Ascending aorta (tissue), 2 donors: Measurements from ENCODE around the gene PON2. TPM values are rescaled to one million over a fixed set of nuclear protein-coding genes. Genes with fewer than 3 reads are reported as not detected.

Experiments used
- DNase-seq, 2 donors: peaks; one replicate each; pipeline ENCODE4 v3.0.0-alpha.2; 2019; ENCODE audit warnings: low spot score in 2 of 2
- H3K27ac ChIP-seq, 2 donors: fragments of 200-600 bp; sonication (generic); one replicate each; pipeline ENCODE4 v1.5.1; 2016 to 2017; ENCODE audit warnings: mild to moderate bottlenecking in 1 of 2
- H3K27me3 ChIP-seq: fragments of 200-600 bp; sonication (generic); one replicate; pipeline ENCODE4 v1.5.1; 2017
- H3K36me3 ChIP-seq, 2 donors: fragments of 200-600 bp; sonication (generic); one replicate each; pipeline ENCODE4 v1.5.1; 2016
- H3K4me1 ChIP-seq, 2 donors: fragments of 200-600 bp; sonication (generic); one replicate each; pipeline ENCODE4 v1.5.1; 2016 to 2017; ENCODE audit warnings: mild to moderate bottlenecking in 1 of 2
- H3K4me3 ChIP-seq, 2 donors: fragments of 200-600 bp; sonication (generic); one replicate each; pipeline ENCODE4 v1.5.1; 2016 to 2017; ENCODE audit warnings: mild to moderate bottlenecking in 1 of 2
- H3K9me3 ChIP-seq, 2 donors: fragments of 200-600 bp; sonication (generic); one replicate each; pipeline ENCODE4 v1.5.1; 2016
- intact Hi-C: fragments of 100-400 bp; cut with DNase I; formaldehyde crosslinking; loops from one replicate; pipeline ENCODE4 v1.15.1; 2023
- total RNA-seq: library from RNA; depleted of rRNA; stranded (reverse); fragments of >200 nt; gene quantifications from one replicate; pipeline ENCODE4 v1.1.0, GENCODE V29; 2016
- TF ChIP-seq, protein P1 (sequence below), 3 experiments: fragments of 200-600 bp in 2 of 3; fragments of 450-650 bp in 1 of 3; sonication (generic) in 2 of 3; IDR thresholded peaks; one replicate each; pipeline ENCODE4 v1.5.1; 2016 to 2019; ENCODE audit warnings: antibody characterized with exemption in 3 of 3, mild to moderate bottlenecking in 1 of 3, moderate library complexity in 1 of 3

The PON2 gene
- total RNA-seq, 1 donor from 2014 or later: 59.8 TPM

DNA sequence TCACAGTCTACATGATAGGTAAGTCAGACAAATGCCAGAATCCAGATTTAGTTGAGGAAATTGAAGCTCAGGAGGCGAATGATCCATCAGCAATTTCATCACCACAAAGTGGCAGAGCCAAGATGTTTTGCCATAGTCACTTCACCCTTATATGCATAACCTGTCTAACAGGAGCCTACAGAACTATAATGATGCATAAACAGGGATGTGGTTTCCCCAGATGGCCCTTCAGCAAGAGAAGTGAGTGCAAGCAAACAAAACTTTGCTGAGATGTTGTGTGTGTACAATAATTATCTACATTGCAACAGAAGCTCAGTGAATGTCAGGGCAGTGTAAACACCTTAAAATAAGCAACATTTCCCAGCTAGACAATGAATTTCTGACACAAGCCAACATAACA is 67.2 kb downstream of the PON2 start:
- Histone ChIP-seq H3K27ac (no peak overlapping the region), H3K9me3 (no peaks in the 10 kb centered on the region), H3K27me3 (no peaks in the 10 kb centered on the region), H3K4me3 (no peak overlapping the region), H3K4me1 (no peaks in the 10 kb centered on the region), H3K36me3 (no peaks in the 10 kb centered on the region)
- intact Hi-C loops: no loop called here
- TF ChIP-seq, protein P1, sequence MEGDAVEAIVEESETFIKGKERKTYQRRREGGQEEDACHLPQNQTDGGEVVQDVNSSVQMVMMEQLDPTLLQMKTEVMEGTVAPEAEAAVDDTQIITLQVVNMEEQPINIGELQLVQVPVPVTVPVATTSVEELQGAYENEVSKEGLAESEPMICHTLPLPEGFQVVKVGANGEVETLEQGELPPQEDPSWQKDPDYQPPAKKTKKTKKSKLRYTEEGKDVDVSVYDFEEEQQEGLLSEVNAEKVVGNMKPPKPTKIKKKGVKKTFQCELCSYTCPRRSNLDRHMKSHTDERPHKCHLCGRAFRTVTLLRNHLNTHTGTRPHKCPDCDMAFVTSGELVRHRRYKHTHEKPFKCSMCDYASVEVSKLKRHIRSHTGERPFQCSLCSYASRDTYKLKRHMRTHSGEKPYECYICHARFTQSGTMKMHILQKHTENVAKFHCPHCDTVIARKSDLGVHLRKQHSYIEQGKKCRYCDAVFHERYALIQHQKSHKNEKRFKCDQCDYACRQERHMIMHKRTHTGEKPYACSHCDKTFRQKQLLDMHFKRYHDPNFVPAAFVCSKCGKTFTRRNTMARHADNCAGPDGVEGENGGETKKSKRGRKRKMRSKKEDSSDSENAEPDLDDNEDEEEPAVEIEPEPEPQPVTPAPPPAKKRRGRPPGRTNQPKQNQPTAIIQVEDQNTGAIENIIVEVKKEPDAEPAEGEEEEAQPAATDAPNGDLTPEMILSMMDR (IDR thresholded peaks at IDR 0.05): no peak
- DNase-seq: no peak

DNA sequence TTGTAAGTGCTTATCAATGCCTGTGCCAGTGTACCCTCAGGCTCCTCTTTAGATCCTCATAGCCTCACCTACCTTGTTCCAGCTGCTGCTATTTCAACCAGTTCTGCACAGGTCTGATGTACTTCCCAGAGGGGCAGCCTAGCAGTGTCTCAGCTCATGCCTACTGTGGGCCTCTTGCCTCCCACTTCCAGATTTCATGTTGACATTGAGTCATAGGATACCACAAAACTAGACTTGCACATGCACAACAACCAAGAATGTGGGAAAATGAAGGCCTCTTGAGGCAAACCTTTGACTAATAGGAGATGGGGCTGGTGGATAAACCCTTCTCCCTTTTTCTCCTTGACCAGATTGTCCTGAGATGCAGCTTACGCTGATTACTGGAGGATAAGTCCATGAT is 69.7 kb downstream of the PON2 start:
- TF ChIP-seq, protein P1 (IDR thresholded peaks at IDR 0.05): no peak
- Histone ChIP-seq H3K27ac (no peak overlapping the region), H3K27me3 (no peaks in the 10 kb centered on the region), H3K36me3 (no peaks in the 10 kb centered on the region), H3K4me3 (no peak overlapping the region), H3K9me3 (no peaks in the 10 kb centered on the region), H3K4me1 (no peaks in the 10 kb centered on the region)
- intact Hi-C loops: no loop called here
- DNase-seq: no peak

DNA sequence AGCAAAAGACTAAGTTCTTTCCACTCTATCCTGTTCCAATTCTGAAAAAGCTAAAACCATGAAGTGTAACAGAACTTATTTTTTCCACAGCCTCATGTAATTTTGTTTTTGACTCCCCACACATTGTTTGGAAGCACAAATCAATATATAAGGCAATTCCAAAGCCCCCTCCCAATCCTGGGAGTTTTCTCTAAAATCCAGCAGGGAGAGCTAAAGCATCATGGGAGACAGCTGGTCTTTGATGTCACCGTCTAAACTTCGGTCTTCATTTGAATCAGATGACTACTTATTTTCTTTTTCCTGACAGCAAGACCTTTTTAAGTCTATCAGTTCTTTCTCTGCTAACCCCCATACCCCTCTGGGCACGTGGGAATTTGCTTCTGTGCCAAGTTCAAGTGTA is 77.2 kb downstream of the PON2 start:
- H3K4me3 ChIP-seq: no peak overlapping the region
- no peaks in the 10 kb centered on the region for H3K27me3 ChIP-seq
- no peak overlapping the region for H3K27ac ChIP-seq
- no peaks in the 10 kb centered on the region for H3K4me1 ChIP-seq
- H3K36me3 ChIP-seq: no peaks in the 10 kb centered on the region
- intact Hi-C loops: no loop called here
- no peak for DNase-seq
- TF ChIP-seq, protein P1 (IDR thresholded peaks at IDR 0.05): no peak
- no peaks in the 10 kb centered on the region for H3K9me3 ChIP-seq

Other genes starting within 250 kb of the PON2 start
- not detected for gene PON1, start 110.5 kb downstream of the PON2 start, total RNA-seq
- not detected for gene PON3, start 38.7 kb downstream of the PON2 start, total RNA-seq
- 0.11 TPM for gene ASB4, start 50.9 kb upstream of the PON2 start, total RNA-seq
- gene PDK4, start 161.5 kb upstream of the PON2 start, total RNA-seq: 227 TPM